Measurements from ENCODE around the gene DCAF15.
"Not testable (repeated sequence)": the region's sequence is repeated elsewhere in the genome, so short reads cannot be mapped to it uniquely, and the experiment has no call there.

Gene DCAF15

GRCh38 chr19:13959962-13960862, 7.9 kb downstream of the DCAF15 start:
- DNase-seq (ENCODE audit: low read depth, low spot score): no peak

- DNase-seq (ENCODE audit: low read depth, low spot score): no peak
Measured at GRCh38 chr19:13960863-13961784, 8.8 kb downstream of the DCAF15 start.

- no peak for DNase-seq (ENCODE audit: low read depth, low spot score)
Measured at GRCh38 chr19:13961826-13962698, 9.8 kb downstream of the DCAF15 start.

- no peak for DNase-seq (ENCODE audit: low read depth, low spot score)
Measured at GRCh38 chr19:13962699-13963602, 10.6 kb downstream of the DCAF15 start.

- DNase-seq (ENCODE audit: low read depth, low spot score): no peak
Measured at GRCh38 chr19:13963603-13964105, 11.3 kb downstream of the DCAF15 start.

GRCh38 chr19:13964776-13965175, 12.5 kb downstream of the DCAF15 start:
- DNase-seq (ENCODE audit: low read depth, low spot score): peak; percentile 50

- DNase-seq (ENCODE audit: low read depth, low spot score): no peak
Measured at GRCh38 chr19:13965377-13965896, 13.1 kb downstream of the DCAF15 start.

- no peak for DNase-seq (ENCODE audit: low read depth, low spot score)
Measured at GRCh38 chr19:13965926-13966683, 13.8 kb downstream of the DCAF15 start.

- DNase-seq (ENCODE audit: low read depth, low spot score): no peak
Measured at GRCh38 chr19:13966684-13967128, 14.4 kb downstream of the DCAF15 start.

- not testable (repeated sequence) for DNase-seq (ENCODE audit: low read depth, low spot score)
Measured at GRCh38 chr19:13967206-13967605, 14.9 kb downstream of the DCAF15 start.

GRCh38 chr19:13968383-13968935, 16.1 kb downstream of the DCAF15 start:
- DNase-seq (ENCODE audit: low read depth, low spot score): no peak

GRCh38 chr19:13968999-13969398, 16.7 kb downstream of the DCAF15 start:
- DNase-seq (ENCODE audit: low read depth, low spot score): no peak

GRCh38 chr19:13969897-13970296, 17.6 kb downstream of the DCAF15 start:
- DNase-seq (ENCODE audit: low read depth, low spot score): no peak

GRCh38 chr19:13971868-13972267, 19.6 kb downstream of the DCAF15 start:
- not testable (repeated sequence) for DNase-seq (ENCODE audit: low read depth, low spot score)

- DNase-seq (ENCODE audit: low read depth, low spot score): no peak
Measured at GRCh38 chr19:13972368-13973155, 20.3 kb downstream of the DCAF15 start.

- DNase-seq (ENCODE audit: low read depth, low spot score): not testable (repeated sequence)
Measured at GRCh38 chr19:13973479-13973878, 21.2 kb downstream of the DCAF15 start.

- DNase-seq (ENCODE audit: low read depth, low spot score): no peak
Measured at GRCh38 chr19:13974073-13974472, 21.8 kb downstream of the DCAF15 start.

GRCh38 chr19:13975870-13976269, 23.6 kb downstream of the DCAF15 start:
- DNase-seq (ENCODE audit: low read depth, low spot score): no peak

Measured in smooth muscle cell of the brain vasculature (primary cell).